ENCODE data around the gene OR5A1. TPM values are rescaled to one million over a fixed set of nuclear protein-coding genes. Genes with fewer than 3 reads are reported as not detected.

OR5A1 gene
- total and polyA plus RNA-seq, 2 donors (not counting 3 experiments of a cell fraction or from before 2014, with no cell fraction given), result not detected

- CTCF ChIA-PET, result no interaction called here
These were observed 35.1 kb upstream of the OR5A1 start for GRCh38 chr11:59401262-59401552.

More at GRCh38 chr11:59401262-59401552, 35.1 kb upstream of the OR5A1 start:
- Histone ChIP-seq H3K4me2 (ENCODE audit: insufficient read depth, low read length) (no peak overlapping the region), H2AFZ (ENCODE audit: low read depth, low read length) (no peak overlapping the region), H3K36me3 (ENCODE audit: control insufficient read depth in 2 of 2, extremely low read depth in 1 of 2, insufficient read depth in 2 of 2, low read length in 2 of 2) (no peaks in the 10 kb centered on the region), H3K9me1 (replicated peaks; ENCODE audit: control insufficient read depth, extremely low read depth, insufficient read depth, low read length) (no peaks in the 10 kb centered on the region), H3K9me3 (replicated peaks; ENCODE audit: control insufficient read depth, insufficient read depth, low read length) (no peaks in the 10 kb centered on the region), H3K27me3 (ENCODE audit: control insufficient read depth in 2 of 2, insufficient read depth in 2 of 2, low read length in 2 of 2) (no peaks in the 10 kb centered on the region), H3K9ac (replicated peaks; ENCODE audit: extremely low read depth, insufficient read depth, low read length) (no peak overlapping the region), H4K20me1 (replicated peaks; ENCODE audit: control insufficient read depth, extremely low read depth, insufficient read depth, low read length) (no peaks in the 10 kb centered on the region), H3K4me3 (replicated peaks in 1 of 3; ENCODE audit: insufficient read depth in 1 of 3, low read depth in 1 of 3, low read length in 3 of 3) (no peak overlapping the region), H3K4me1 (ENCODE audit: control insufficient read depth, extremely low read depth, insufficient read depth, low read length) (no peaks in the 10 kb centered on the region), H3K79me2 (ENCODE audit: control insufficient read depth, insufficient read depth, low read length) (no peaks in the 10 kb centered on the region), H3K27ac (ENCODE audit: insufficient read depth, low read depth, low read length) (no peak overlapping the region)
- TF ChIP-seq EZH2 (IDR thresholded peaks at IDR 0.05; ENCODE audit: borderline replicate concordance, low read depth, low read length, severe bottlenecking) (no peak), MYC (IDR thresholded peaks at IDR 0.05; ENCODE audit: low read depth, low read length) (no peak), POLR2A (IDR thresholded peaks at IDR 0.05; ENCODE audit: low read depth, low read length) (no peak), POLR2AphosphoS5 (IDR thresholded peaks at IDR 0.05; ENCODE audit: insufficient read depth, low read depth, low read length) (no peak), FOS (IDR thresholded peaks at IDR 0.05; ENCODE audit: borderline replicate concordance, insufficient read depth, low read length) (no peak), MAX (IDR thresholded peaks at IDR 0.05; ENCODE audit: insufficient read depth, insufficient read length) (no peak), CTCF (IDR thresholded peaks at IDR 0.05; ENCODE audit: extremely low read depth in 1 of 2, insufficient read depth in 1 of 2, low read depth in 1 of 2, low read length in 2 of 2) (no peak), GATA2 (IDR thresholded peaks at IDR 0.05; ENCODE audit: insufficient read depth, insufficient read length, low read depth, low read length) (no peak), JUN (IDR thresholded peaks at IDR 0.05; ENCODE audit: borderline replicate concordance, insufficient read depth, insufficient read length, low read depth) (no peak)
- no TSS peak for BruUV-seq (replicated peaks)
- intact Hi-C loops (cut with micrococcal nuclease), result no loop called here
- dilution Hi-C loops (cut with MboI; ENCODE audit: extremely low pct_ligation_motif_present, low sequenced_read_pairs), result no loop called here
- no peak for DNase-seq (ENCODE audit: low read depth, low spot score)
- POLR2A ChIA-PET, result no interaction called here
- no peak for FAIRE-seq

Measured in endothelial cell of umbilical vein (primary cell).